ENCODE measurements around the gene KRT85.

KRT85 gene

DNA sequence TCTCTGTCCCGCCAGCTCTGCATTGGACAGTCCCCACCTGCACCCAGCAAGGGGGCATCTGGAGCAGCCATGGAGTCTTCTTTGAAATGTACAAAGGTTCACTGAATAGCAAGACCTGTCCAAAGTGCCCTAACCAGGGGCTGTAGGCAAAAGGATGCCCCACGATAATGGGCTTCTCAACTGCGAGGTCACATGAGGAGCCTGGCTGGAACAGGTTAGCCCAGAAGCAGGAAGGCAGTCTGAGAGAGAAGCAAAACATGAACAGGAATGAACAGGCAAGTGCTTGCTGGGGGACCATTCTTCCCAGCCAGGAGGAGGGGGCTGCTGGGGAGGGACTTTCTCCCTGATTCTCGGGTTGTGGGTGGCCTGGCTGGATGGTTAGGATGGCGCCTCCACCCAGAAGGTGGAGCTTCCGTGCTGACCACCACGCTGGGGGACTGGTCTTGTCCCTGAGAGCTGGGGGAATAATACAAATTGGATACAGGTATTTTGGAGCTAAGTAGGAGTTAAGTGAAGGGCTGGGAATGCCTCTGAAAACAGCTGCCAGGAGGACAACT, 7.1 kb downstream of the KRT85 start:
- H3K9me3 ChIP-seq (ENCODE audit: insufficient read depth, low read depth, low read length), result peaks cover 2% of the 10 kb centered on the region
- H3K4me2 ChIP-seq (ENCODE audit: low read length), result no peak overlapping the region
- H2BK120ac ChIP-seq (ENCODE audit: insufficient read depth, low read length, poor library complexity), result no peak overlapping the region
- H3K4me3 ChIP-seq (ENCODE audit: low read depth, low read length), result no peak overlapping the region
- no peak overlapping the region for H3K14ac ChIP-seq (ENCODE audit: low read length)
- H4K12ac ChIP-seq (ENCODE audit: low read depth, low read length), result no peak overlapping the region
- no peaks in the 10 kb centered on the region for H3K79me1 ChIP-seq (ENCODE audit: low read length)
- H3K4ac ChIP-seq (ENCODE audit: low read depth, low read length), result no peak overlapping the region
- H3K9ac ChIP-seq (ENCODE audit: low read length), result no peak overlapping the region
- H3K23ac ChIP-seq (ENCODE audit: low read length), result no peak overlapping the region
- no peak overlapping the region for H2AFZ ChIP-seq (ENCODE audit: insufficient read depth, low read length, poor library complexity)
- no peak overlapping the region for H4K91ac ChIP-seq (ENCODE audit: low read depth, low read length)
- no peaks in the 10 kb centered on the region for H3K27me3 ChIP-seq (ENCODE audit: insufficient read depth, low read length)
- no peaks in the 10 kb centered on the region for H3K4me1 ChIP-seq (ENCODE audit: control insufficient read depth in 1 of 2, insufficient read depth in 2 of 2, low read length in 2 of 2)
- no peaks in the 10 kb centered on the region for H3K79me2 ChIP-seq (ENCODE audit: control insufficient read depth, insufficient read depth, low read length, poor library complexity)
- DNase-seq, result no peak
- H2BK5ac ChIP-seq (ENCODE audit: low read depth, low read length, poor library complexity), result no peak overlapping the region
- H2AK5ac ChIP-seq (ENCODE audit: low read length), result no peak overlapping the region
- H3K18ac ChIP-seq (ENCODE audit: low read length), result no peak overlapping the region
- H3K27ac ChIP-seq (ENCODE audit: low read depth, low read length), result no peak overlapping the region
- H2BK12ac ChIP-seq (ENCODE audit: low read length), result no peak overlapping the region
- H3K36me3 ChIP-seq (ENCODE audit: control insufficient read depth in 1 of 2, insufficient read depth in 2 of 2, low read length in 2 of 2), result no peaks in the 10 kb centered on the region
- WGBS (ENCODE audit: extremely low coverage, insufficient coverage, insufficient read length), result no CpG with 5 or more reads among the region's 7 CpGs
- no peak overlapping the region for H4K8ac ChIP-seq (ENCODE audit: low read depth, low read length)

- no peak for DNase-seq
- H3K4ac ChIP-seq (ENCODE audit: low read depth, low read length), result no peak overlapping the region
- no peak overlapping the region for H2BK120ac ChIP-seq (ENCODE audit: insufficient read depth, low read length, poor library complexity)
- no peak overlapping the region for H2BK12ac ChIP-seq (ENCODE audit: low read length)
- H3K23ac ChIP-seq (ENCODE audit: low read length), result no peak overlapping the region
- H3K36me3 ChIP-seq (ENCODE audit: control insufficient read depth in 1 of 2, insufficient read depth in 2 of 2, low read length in 2 of 2), result no peaks in the 10 kb centered on the region
- no peaks in the 10 kb centered on the region for H3K27me3 ChIP-seq (ENCODE audit: insufficient read depth, low read length)
- WGBS (ENCODE audit: extremely low coverage, insufficient coverage, insufficient read length), result no CpG with 5 or more reads among the region's 5 CpGs
- H3K18ac ChIP-seq (ENCODE audit: low read length), result no peak overlapping the region
- H4K91ac ChIP-seq (ENCODE audit: low read depth, low read length), result no peak overlapping the region
- no peaks in the 10 kb centered on the region for H3K4me1 ChIP-seq (ENCODE audit: control insufficient read depth in 1 of 2, insufficient read depth in 2 of 2, low read length in 2 of 2)
- H4K12ac ChIP-seq (ENCODE audit: low read depth, low read length), result no peak overlapping the region
- no peaks in the 10 kb centered on the region for H3K79me2 ChIP-seq (ENCODE audit: control insufficient read depth, insufficient read depth, low read length, poor library complexity)
- H3K79me1 ChIP-seq (ENCODE audit: low read length), result no peaks in the 10 kb centered on the region
- H3K4me2 ChIP-seq (ENCODE audit: low read length), result no peak overlapping the region
- no peak overlapping the region for H3K4me3 ChIP-seq (ENCODE audit: low read depth, low read length)
- no peak overlapping the region for H3K9ac ChIP-seq (ENCODE audit: low read length)
- H4K8ac ChIP-seq (ENCODE audit: low read depth, low read length), result no peak overlapping the region
- no peak overlapping the region for H2AK5ac ChIP-seq (ENCODE audit: low read length)
- H3K14ac ChIP-seq (ENCODE audit: low read length), result no peak overlapping the region
- H3K9me3 ChIP-seq (ENCODE audit: insufficient read depth, low read depth, low read length), result peaks cover 2% of the 10 kb centered on the region
- H2AFZ ChIP-seq (ENCODE audit: insufficient read depth, low read length, poor library complexity), result no peak overlapping the region
- H3K27ac ChIP-seq (ENCODE audit: low read depth, low read length), result no peak overlapping the region
- H2BK5ac ChIP-seq (ENCODE audit: low read depth, low read length, poor library complexity), result no peak overlapping the region
These were observed 7.6 kb downstream of the KRT85 start for GRCh38 chr12:52359621-52360061.

GRCh38 chr12:52358575-52359350, 8.5 kb downstream of the KRT85 start:
- H3K36me3 ChIP-seq (ENCODE audit: control insufficient read depth in 1 of 2, insufficient read depth in 2 of 2, low read length in 2 of 2), result no peaks in the 10 kb centered on the region
- H2AK5ac ChIP-seq (ENCODE audit: low read length), result no peak overlapping the region
- H3K79me1 ChIP-seq (ENCODE audit: low read length), result no peaks in the 10 kb centered on the region
- no peak overlapping the region for H4K91ac ChIP-seq (ENCODE audit: low read depth, low read length)
- H3K18ac ChIP-seq (ENCODE audit: low read length), result no peak overlapping the region
- H4K8ac ChIP-seq (ENCODE audit: low read depth, low read length), result no peak overlapping the region
- no peak overlapping the region for H3K4ac ChIP-seq (ENCODE audit: low read depth, low read length)
- no peak overlapping the region for H2BK12ac ChIP-seq (ENCODE audit: low read length)
- no peak overlapping the region for H3K27ac ChIP-seq (ENCODE audit: low read depth, low read length)
- no peak overlapping the region for H2AFZ ChIP-seq (ENCODE audit: insufficient read depth, low read length, poor library complexity)
- no peaks in the 10 kb centered on the region for H3K27me3 ChIP-seq (ENCODE audit: insufficient read depth, low read length)
- H3K4me1 ChIP-seq (ENCODE audit: control insufficient read depth in 1 of 2, insufficient read depth in 2 of 2, low read length in 2 of 2), result no peaks in the 10 kb centered on the region
- H3K9ac ChIP-seq (ENCODE audit: low read length), result no peak overlapping the region
- no peak overlapping the region for H3K23ac ChIP-seq (ENCODE audit: low read length)
- H4K12ac ChIP-seq (ENCODE audit: low read depth, low read length), result no peak overlapping the region
- H3K4me3 ChIP-seq (ENCODE audit: low read depth, low read length), result no peak overlapping the region
- no peak overlapping the region for H3K14ac ChIP-seq (ENCODE audit: low read length)
- no CpG with 5 or more reads among the region's 5 CpGs for WGBS (ENCODE audit: extremely low coverage, insufficient coverage, insufficient read length)
- H3K4me2 ChIP-seq (ENCODE audit: low read length), result no peak overlapping the region
- peaks cover 2% of the 10 kb centered on the region for H3K9me3 ChIP-seq (ENCODE audit: insufficient read depth, low read depth, low read length)
- no peaks in the 10 kb centered on the region for H3K79me2 ChIP-seq (ENCODE audit: control insufficient read depth, insufficient read depth, low read length, poor library complexity)
- H2BK5ac ChIP-seq (ENCODE audit: low read depth, low read length, poor library complexity), result no peak overlapping the region
- DNase-seq, result no peak
- no peak overlapping the region for H2BK120ac ChIP-seq (ENCODE audit: insufficient read depth, low read length, poor library complexity)

- no peak overlapping the region for H3K14ac ChIP-seq (ENCODE audit: low read length)
- H2AFZ ChIP-seq (ENCODE audit: insufficient read depth, low read length, poor library complexity), result no peak overlapping the region
- no peak overlapping the region for H3K4ac ChIP-seq (ENCODE audit: low read depth, low read length)
- no peak overlapping the region for H3K18ac ChIP-seq (ENCODE audit: low read length)
- H2BK12ac ChIP-seq (ENCODE audit: low read length), result no peak overlapping the region
- no peak overlapping the region for H3K23ac ChIP-seq (ENCODE audit: low read length)
- H3K4me1 ChIP-seq (ENCODE audit: control insufficient read depth in 1 of 2, insufficient read depth in 2 of 2, low read length in 2 of 2), result no peaks in the 10 kb centered on the region
- no peaks in the 10 kb centered on the region for H3K79me1 ChIP-seq (ENCODE audit: low read length)
- H4K8ac ChIP-seq (ENCODE audit: low read depth, low read length), result no peak overlapping the region
- H3K79me2 ChIP-seq (ENCODE audit: control insufficient read depth, insufficient read depth, low read length, poor library complexity), result no peaks in the 10 kb centered on the region
- H3K4me2 ChIP-seq (ENCODE audit: low read length), result no peak overlapping the region
- no peak overlapping the region for H4K91ac ChIP-seq (ENCODE audit: low read depth, low read length)
- H3K27me3 ChIP-seq (ENCODE audit: insufficient read depth, low read length), result no peaks in the 10 kb centered on the region
- no peak overlapping the region for H2BK5ac ChIP-seq (ENCODE audit: low read depth, low read length, poor library complexity)
- H3K36me3 ChIP-seq (ENCODE audit: control insufficient read depth in 1 of 2, insufficient read depth in 2 of 2, low read length in 2 of 2), result no peaks in the 10 kb centered on the region
- H3K4me3 ChIP-seq (ENCODE audit: low read depth, low read length), result no peak overlapping the region
- peaks cover 2% of the 10 kb centered on the region for H3K9me3 ChIP-seq (ENCODE audit: insufficient read depth, low read depth, low read length)
- WGBS (ENCODE audit: extremely low coverage, insufficient coverage, insufficient read length), result no CpG with 5 or more reads among the region's 20 CpGs
- H3K9ac ChIP-seq (ENCODE audit: low read length), result no peak overlapping the region
- no peak overlapping the region for H2AK5ac ChIP-seq (ENCODE audit: low read length)
- H3K27ac ChIP-seq (ENCODE audit: low read depth, low read length), result no peak overlapping the region
- DNase-seq, result no peak
- no peak overlapping the region for H4K12ac ChIP-seq (ENCODE audit: low read depth, low read length)
- H2BK120ac ChIP-seq (ENCODE audit: insufficient read depth, low read length, poor library complexity), result no peak overlapping the region
These were observed 10.3 kb downstream of the KRT85 start for GRCh38 chr12:52356762-52357580.

Data from trophoblast cell (in vitro differentiated cells and primary cell).